Trophoblast cell (in vitro differentiated cells and primary cell): ENCODE measurements around the gene GPN1.
A peak's percentile ranks its signal among the peaks of the same experiment; 100 is the strongest.
"Not testable (repeated sequence)": the region's sequence is repeated elsewhere in the genome, so short reads cannot be mapped to it uniquely, and the experiment has no call there.

ENCODE experiments used
- DNase-seq, 2 donors: peaks; one replicate each; pipeline ENCODE4 v3.0.0-alpha.2; 2016
- H2AFZ ChIP-seq: 2 replicates; pipeline ENCODE4 v1.6.1; 2013; ENCODE audit warnings: low read length, moderate library complexity, mild to moderate bottlenecking; ENCODE audit not compliant: insufficient read depth, poor library complexity
- H2AK5ac ChIP-seq: 2 replicates; pipeline ENCODE4 v1.6.1; 2013; ENCODE audit warnings: mild to moderate bottlenecking, low read length
- H2BK120ac ChIP-seq: 2 replicates; pipeline ENCODE4 v1.6.1; 2013; ENCODE audit warnings: low read length, mild to moderate bottlenecking, moderate library complexity; ENCODE audit not compliant: insufficient read depth, poor library complexity
- H2BK12ac ChIP-seq: 2 replicates; pipeline ENCODE4 v1.6.1; 2013; ENCODE audit warnings: mild to moderate bottlenecking, low read length, moderate library complexity
- H2BK5ac ChIP-seq: 2 replicates; pipeline ENCODE4 v1.6.1; 2013; ENCODE audit warnings: low read length, low read depth, moderate library complexity, mild to moderate bottlenecking; ENCODE audit not compliant: poor library complexity
- H3K14ac ChIP-seq: 2 replicates; pipeline ENCODE4 v1.6.1; 2013; ENCODE audit warnings: mild to moderate bottlenecking, low read length
- H3K18ac ChIP-seq: 2 replicates; pipeline ENCODE4 v1.6.1; 2013; ENCODE audit warnings: mild to moderate bottlenecking, low read length
- H3K23ac ChIP-seq: 2 replicates; pipeline ENCODE4 v1.6.1; 2013; ENCODE audit warnings: low read length
- H3K27ac ChIP-seq: 2 replicates; pipeline ENCODE4 v1.5.1; 2013; ENCODE audit warnings: low read depth, mild to moderate bottlenecking, inconsistent platforms, low read length, moderate library complexity
- H3K27me3 ChIP-seq: 2 replicates; pipeline ENCODE4 v1.6.1; 2013; ENCODE audit warnings: inconsistent platforms, mild to moderate bottlenecking, low read length, moderate library complexity; ENCODE audit not compliant: insufficient read depth
- H3K36me3 ChIP-seq, 2 experiments: 1 replicate in 1 of 2; 2 replicates in 1 of 2; pipeline ENCODE4 v1.6.1; 2013; ENCODE audit warnings: low read length in 2 of 2, mild to moderate bottlenecking in 2 of 2, moderate library complexity in 1 of 2; ENCODE audit not compliant: insufficient read depth in 2 of 2, control insufficient read depth in 1 of 2
- H3K4ac ChIP-seq: 2 replicates; pipeline ENCODE4 v1.6.1; 2013; ENCODE audit warnings: low read depth, mild to moderate bottlenecking, low read length, moderate library complexity
- H3K4me1 ChIP-seq, 2 experiments: 1 replicate in 1 of 2; 2 replicates in 1 of 2; pipeline ENCODE4 v1.6.1; 2013; ENCODE audit warnings: low read length in 2 of 2, mild to moderate bottlenecking in 2 of 2, moderate library complexity in 1 of 2; ENCODE audit not compliant: insufficient read depth in 2 of 2, control insufficient read depth in 1 of 2
- H3K4me2 ChIP-seq: 2 replicates; pipeline ENCODE4 v1.6.1; 2013; ENCODE audit warnings: inconsistent platforms, mild to moderate bottlenecking, low read length, moderate library complexity
- H3K4me3 ChIP-seq: 2 replicates; pipeline ENCODE4 v1.5.1; 2013; ENCODE audit warnings: mild to moderate bottlenecking, low read depth, low read length, inconsistent platforms
- H3K79me1 ChIP-seq: one replicate; pipeline ENCODE4 v1.6.1; 2013; ENCODE audit warnings: low read length
- H3K79me2 ChIP-seq: 2 replicates; pipeline ENCODE4 v1.6.1; 2013; ENCODE audit warnings: low read length, mild to moderate bottlenecking; ENCODE audit not compliant: control insufficient read depth, insufficient read depth, poor library complexity
- H3K9ac ChIP-seq: 2 replicates; pipeline ENCODE4 v1.6.1; 2013; ENCODE audit warnings: mild to moderate bottlenecking, low read length
- H3K9me3 ChIP-seq: 2 replicates; pipeline ENCODE4 v1.6.1; 2013; ENCODE audit warnings: low read depth, mild to moderate bottlenecking, control low read depth, inconsistent platforms, low read length; ENCODE audit not compliant: insufficient read depth
- H4K12ac ChIP-seq: 2 replicates; pipeline ENCODE4 v1.6.1; 2013; ENCODE audit warnings: low read depth, mild to moderate bottlenecking, low read length, moderate library complexity
- H4K8ac ChIP-seq: 2 replicates; pipeline ENCODE4 v1.6.1; 2013; ENCODE audit warnings: low read depth, mild to moderate bottlenecking, low read length, moderate library complexity
- H4K91ac ChIP-seq: one replicate; pipeline ENCODE4 v1.6.1; 2013; ENCODE audit warnings: low read depth, mild to moderate bottlenecking, low read length, moderate library complexity
- WGBS: extraction: QIAGEN DNeasy Blood & Tissue Kit; methylation state at CpG from one replicate; pipeline ENCODE4 v1.1.7; 2013; ENCODE audit warnings: missing lambda C conversion rate; ENCODE audit not compliant: insufficient read length, insufficient coverage; ENCODE audit errors: extremely low coverage; 5-methylcytosine and 5-hydroxymethylcytosine counted together

GPN1 gene

DNA sequence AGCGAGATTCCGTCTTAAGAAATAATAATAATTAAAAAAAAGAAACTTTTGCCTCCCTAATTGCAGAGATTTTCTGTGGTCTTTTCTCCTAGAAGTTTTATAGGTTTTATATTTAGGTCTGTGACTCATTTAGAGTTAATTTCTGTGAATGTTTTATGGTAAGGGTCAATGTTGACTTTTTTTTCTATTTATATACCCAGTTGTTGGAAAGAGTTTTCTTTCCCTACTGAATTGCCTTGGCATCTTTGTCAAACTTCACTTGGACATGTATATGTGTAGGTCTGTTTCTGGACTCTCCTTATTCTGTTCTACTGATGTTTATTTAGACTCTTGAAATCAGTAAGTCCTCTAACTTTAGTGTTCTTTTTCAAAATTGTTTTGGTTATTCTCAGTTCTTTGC is 40.5 kb upstream of the GPN1 start:
- no peak overlapping the region for H2AFZ ChIP-seq
- H3K27ac ChIP-seq = no peak overlapping the region
- no CpG with 5 or more reads among the region's 2 CpGs for WGBS
- no peaks in the 10 kb centered on the region for H3K27me3 ChIP-seq
- no peaks in the 10 kb centered on the region for H3K79me2 ChIP-seq
- H3K4ac ChIP-seq = no peak overlapping the region
- no peak overlapping the region for H2BK120ac ChIP-seq
- no peak overlapping the region for H3K9ac ChIP-seq
- no peaks in the 10 kb centered on the region for H3K79me1 ChIP-seq
- H3K4me1 ChIP-seq = peaks cover 0 to 6% of the 10 kb centered on the region in 2 experiments
- H3K14ac ChIP-seq = no peak overlapping the region
- H3K4me2 ChIP-seq = no peak overlapping the region
- no peak overlapping the region for H2BK12ac ChIP-seq
- no peak overlapping the region for H4K8ac ChIP-seq
- no peak for DNase-seq
- H4K12ac ChIP-seq = no peak overlapping the region
- H3K23ac ChIP-seq = no peak overlapping the region
- H3K36me3 ChIP-seq = peaks cover 0 to 3% of the 10 kb centered on the region in 2 experiments
- H3K4me3 ChIP-seq = no peak overlapping the region
- no peak overlapping the region for H2BK5ac ChIP-seq
- H4K91ac ChIP-seq = no peak overlapping the region
- H2AK5ac ChIP-seq = no peak overlapping the region
- H3K18ac ChIP-seq = no peak overlapping the region
- peaks cover under 1% of the 10 kb centered on the region for H3K9me3 ChIP-seq

DNA sequence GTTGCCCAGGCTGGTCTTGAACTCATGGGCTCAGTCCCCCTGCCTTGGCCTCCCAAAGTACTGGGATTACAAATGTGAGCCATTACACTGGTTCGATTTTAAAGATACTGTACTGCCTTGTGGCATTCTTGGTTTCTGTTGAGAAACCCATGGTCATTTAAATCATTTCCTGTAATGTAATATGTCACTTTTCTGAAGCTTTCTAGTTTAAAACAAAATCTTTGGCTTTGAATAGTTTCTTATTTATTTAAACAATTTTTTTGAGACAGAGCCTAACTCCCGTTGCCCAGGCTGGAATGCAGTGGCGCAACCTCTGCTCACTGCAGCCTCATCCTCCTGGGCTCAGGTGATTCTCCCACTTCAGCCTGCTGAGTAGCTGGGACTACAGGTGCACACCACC is 37.1 kb upstream of the GPN1 start:
- DNase-seq = peak; percentile 35 to 60
- WGBS = no CpG with 5 or more reads among the region's 3 CpGs
- Histone ChIP-seq H3K4me2 (no peak overlapping the region), H2BK5ac (no peak overlapping the region), H2BK12ac (no peak overlapping the region), H4K8ac (no peak overlapping the region), H3K27me3 (no peaks in the 10 kb centered on the region), H3K4ac (no peak overlapping the region), H3K36me3 (peaks cover 4 to 12% of the 10 kb centered on the region in 2 experiments), H2BK120ac (no peak overlapping the region), H3K9ac (no peak overlapping the region), H3K4me3 (no peak overlapping the region), H3K27ac (no peak overlapping the region), H2AK5ac (no peak overlapping the region), H3K14ac (no peak overlapping the region), H2AFZ (no peak overlapping the region), H3K79me2 (no peaks in the 10 kb centered on the region), H3K79me1 (no peaks in the 10 kb centered on the region), H4K91ac (no peak overlapping the region), H3K4me1 (no peaks in the 10 kb centered on the region), H3K18ac (no peak overlapping the region), H4K12ac (no peak overlapping the region), H3K9me3 (peaks cover 13% of the 10 kb centered on the region), H3K23ac (no peak overlapping the region)

GRCh38 chr2:27593240-27593639 is 35.6 kb upstream of the GPN1 start:
- H3K36me3 ChIP-seq = peaks cover 4 to 12% of the 10 kb centered on the region in 2 experiments
- no peak overlapping the region for H3K18ac ChIP-seq
- H2BK5ac ChIP-seq = no peak overlapping the region
- H3K14ac ChIP-seq = no peak overlapping the region
- H4K8ac ChIP-seq = no peak overlapping the region
- no peak overlapping the region for H2AK5ac ChIP-seq
- H3K27me3 ChIP-seq = no peaks in the 10 kb centered on the region
- no peak overlapping the region for H4K12ac ChIP-seq
- no peak overlapping the region for H3K27ac ChIP-seq
- no peaks in the 10 kb centered on the region for H3K4me1 ChIP-seq
- no peaks in the 10 kb centered on the region for H3K79me1 ChIP-seq
- no peaks in the 10 kb centered on the region for H3K79me2 ChIP-seq
- H3K23ac ChIP-seq = no peak overlapping the region
- H3K9me3 ChIP-seq = peaks cover 13% of the 10 kb centered on the region
- H3K9ac ChIP-seq = no peak overlapping the region
- H4K91ac ChIP-seq = no peak overlapping the region
- no peak overlapping the region for H3K4me3 ChIP-seq
- no peak overlapping the region for H3K4me2 ChIP-seq
- H2BK120ac ChIP-seq = no peak overlapping the region
- no peak for DNase-seq
- no peak overlapping the region for H2BK12ac ChIP-seq
- H2AFZ ChIP-seq = no peak overlapping the region
- H3K4ac ChIP-seq = peak overlapping the region; percentile 40
- no CpG with 5 or more reads among the region's 2 CpGs for WGBS

DNA sequence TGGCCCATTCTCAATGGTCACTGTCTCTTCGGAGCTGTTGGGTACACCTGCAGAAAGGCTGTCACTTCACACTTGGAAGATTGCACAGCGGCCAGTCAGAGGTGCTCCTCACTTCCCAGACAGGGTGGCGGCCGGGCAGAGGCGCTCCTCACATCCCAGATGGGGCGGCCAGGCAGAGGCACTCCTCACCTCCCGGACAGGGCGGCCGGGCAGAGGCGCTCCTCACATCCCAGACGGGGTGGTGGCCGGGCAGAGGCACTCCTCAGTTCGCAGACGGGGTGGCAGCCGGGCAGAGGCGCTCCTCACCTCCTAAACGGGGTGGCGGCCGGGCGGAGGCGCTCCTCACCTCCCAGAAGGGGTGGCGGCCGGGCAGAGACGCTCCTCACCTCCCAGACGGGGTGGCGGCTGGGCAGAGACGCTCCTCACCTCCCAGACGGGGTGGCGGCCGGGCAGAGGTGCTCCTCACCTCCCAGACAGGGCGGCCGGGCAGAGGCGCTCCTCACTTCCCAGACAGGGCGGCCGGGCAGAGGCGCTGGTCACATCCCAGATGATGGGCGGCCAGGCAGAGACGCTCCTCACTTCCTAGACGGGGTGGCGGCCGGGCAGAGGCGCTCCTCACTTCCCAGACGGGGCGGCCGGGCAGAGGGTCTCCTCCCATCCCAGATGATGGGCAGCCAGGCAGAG is 34.7 kb upstream of the GPN1 start:
- Histone ChIP-seq H3K9me3 (peaks cover 13% of the 10 kb centered on the region), H3K36me3 (peaks cover 4 to 12% of the 10 kb centered on the region in 2 experiments)
- H3K4ac ChIP-seq, H2BK5ac ChIP-seq, H3K18ac ChIP-seq, H2BK12ac ChIP-seq, H4K91ac ChIP-seq, H3K14ac ChIP-seq, H3K27ac ChIP-seq, H3K79me2 ChIP-seq, H4K8ac ChIP-seq, H2AK5ac ChIP-seq, H3K27me3 ChIP-seq, H4K12ac ChIP-seq, H2BK120ac ChIP-seq, H3K4me3 ChIP-seq, H3K23ac ChIP-seq, DNase-seq, H2AFZ ChIP-seq, H3K79me1 ChIP-seq, H3K4me2 ChIP-seq, H3K9ac ChIP-seq, H3K4me1 ChIP-seq: not testable (repeated sequence)
- WGBS = no CpG with 5 or more reads among the region's 45 CpGs
